NCI-H1417 (cell line): ENCODE measurements around the gene NUP188.

ENCODE experiments used
- DNase-seq, 3 experiments: peaks; one replicate each; lab custom pipeline; 2025; lab: John Stamatoyannopoulos, UW

The NUP188 gene

DNA sequence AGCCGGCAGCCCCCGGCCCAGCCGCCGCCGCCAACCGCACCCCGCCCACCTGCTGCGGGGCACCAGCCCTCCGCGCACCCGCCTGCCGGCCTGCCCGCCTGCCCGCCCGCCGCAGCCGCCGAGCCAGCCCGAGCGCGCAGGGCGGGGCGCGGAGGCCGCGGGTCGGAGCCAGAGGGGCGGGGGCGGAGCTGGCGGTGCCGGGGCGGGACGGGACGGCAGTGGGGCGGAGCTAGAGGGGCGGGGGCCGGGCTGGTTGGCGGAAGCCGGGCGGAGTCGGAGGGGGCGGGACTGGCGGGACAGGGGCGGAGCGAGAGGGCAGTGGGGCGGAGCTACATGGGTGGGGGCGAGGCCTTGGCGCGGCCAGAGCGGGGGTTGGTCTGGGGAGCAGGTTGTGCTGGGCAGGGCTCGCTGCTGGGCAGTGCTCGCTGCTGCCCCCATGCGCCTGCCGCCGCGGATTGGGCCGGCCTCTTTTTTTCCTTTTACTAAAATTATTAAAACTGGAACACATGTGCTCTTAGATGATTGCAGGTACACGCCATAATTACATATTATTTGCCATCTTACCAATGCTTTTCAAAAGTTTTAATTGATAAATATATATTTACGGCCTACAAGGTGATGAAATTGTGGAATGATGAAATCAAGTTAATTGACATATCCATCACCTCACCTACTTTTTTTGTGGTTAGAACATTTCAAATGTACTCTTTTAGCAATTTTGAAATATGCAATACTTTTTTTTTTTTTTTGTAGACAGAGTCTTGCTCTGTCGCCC is 80.9 kb downstream of the NUP188 start, which contains the start of gene SH3GLB2:
Gene SH3GLB2, minus strand, starts transcription at position 140 of the 775 bp plus-strand sequence. CDS start 177 bp downstream, outside the sequence.
- peak; percentile 71 to 94 (median 86) for DNase-seq

DNA sequence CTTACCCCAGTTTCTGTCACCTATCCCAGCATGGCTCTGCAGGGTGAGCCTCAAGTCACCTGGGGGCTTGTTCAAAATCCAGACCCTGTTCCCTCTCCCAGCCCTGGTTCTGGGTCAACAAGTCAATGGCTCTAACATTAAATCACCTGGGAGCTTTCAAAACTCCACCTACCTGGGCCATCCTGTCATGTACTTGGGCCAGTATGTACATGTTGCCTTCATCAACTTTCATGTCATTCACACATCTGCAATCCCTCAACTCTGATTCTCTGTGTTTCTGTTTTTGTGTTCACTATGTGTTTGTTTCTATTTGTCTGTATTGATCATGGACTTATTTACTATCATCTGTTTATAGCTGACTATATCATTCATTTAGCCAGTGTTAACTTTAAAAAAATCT is 82.7 kb downstream of the NUP188 start:
- DNase-seq: no peak

DNA sequence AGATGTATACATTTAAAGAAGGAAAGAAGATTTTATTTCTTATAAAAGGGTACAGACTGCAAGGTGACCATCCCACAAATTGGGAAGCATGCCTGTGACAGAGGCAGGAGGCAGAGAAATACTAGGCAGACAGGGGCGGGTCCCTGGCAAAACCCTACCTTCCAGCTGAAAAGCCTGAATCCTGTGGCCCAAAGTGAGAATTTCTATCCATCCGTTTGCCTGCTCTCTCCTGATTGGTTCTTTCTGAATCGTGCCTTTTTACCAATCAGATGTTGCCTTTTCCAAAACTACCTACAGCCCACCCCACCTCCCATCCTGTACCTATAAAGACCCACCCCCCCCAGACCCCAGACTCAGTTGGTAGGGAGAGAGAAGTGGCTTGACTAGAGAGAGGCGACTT is 84.0 kb downstream of the NUP188 start:
- DNase-seq: no peak

DNA sequence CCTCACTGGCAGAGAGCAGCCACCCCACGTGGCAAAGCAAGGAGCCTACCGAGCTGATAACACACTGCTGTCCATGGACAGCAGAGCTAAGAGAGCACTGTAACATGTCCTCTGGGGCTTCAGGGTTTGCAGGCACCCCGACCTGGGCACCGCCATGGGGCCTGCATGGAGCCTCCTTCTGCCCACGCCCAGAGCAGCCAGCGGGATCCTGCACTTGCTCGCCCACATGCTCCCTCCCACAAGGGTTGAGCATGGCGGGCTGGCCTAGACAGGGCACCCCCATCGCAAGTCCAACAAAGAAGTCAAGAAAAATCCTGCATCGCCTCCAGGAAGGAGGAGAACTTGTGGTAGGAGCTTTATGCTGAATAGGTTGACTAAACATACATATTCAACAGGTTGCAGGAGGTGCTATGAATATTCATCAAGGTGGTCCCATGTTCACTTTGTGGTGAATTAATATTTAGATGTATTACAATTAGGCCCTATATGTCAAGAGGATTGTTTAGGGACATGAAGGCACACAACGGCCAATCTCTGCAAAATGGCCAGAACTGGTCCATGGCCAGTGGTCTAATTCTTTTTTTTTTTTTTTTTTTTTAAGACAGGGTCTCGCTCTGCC is 85.2 kb downstream of the NUP188 start:
- DNase-seq: no peak

DNA sequence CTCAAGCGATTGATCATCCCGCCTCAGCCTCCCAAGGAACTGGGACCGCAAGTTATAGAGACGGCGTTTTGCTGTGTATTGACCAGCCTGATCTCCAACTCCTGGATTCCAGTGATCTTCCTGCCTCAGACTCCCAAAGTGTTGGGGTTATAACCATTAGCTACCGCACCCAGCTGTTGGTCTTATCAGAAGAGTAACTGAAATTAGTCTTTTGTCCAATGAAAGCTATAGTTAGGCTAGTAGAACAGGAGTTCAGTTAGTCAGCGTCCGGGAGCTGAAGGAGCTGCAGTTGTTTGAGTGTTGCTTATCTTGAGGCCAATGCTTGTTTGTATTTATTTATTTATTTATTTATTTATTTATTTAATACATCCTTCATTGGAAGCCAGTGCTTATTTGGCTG is 85.7 kb downstream of the NUP188 start:
- no peak for DNase-seq

DNA sequence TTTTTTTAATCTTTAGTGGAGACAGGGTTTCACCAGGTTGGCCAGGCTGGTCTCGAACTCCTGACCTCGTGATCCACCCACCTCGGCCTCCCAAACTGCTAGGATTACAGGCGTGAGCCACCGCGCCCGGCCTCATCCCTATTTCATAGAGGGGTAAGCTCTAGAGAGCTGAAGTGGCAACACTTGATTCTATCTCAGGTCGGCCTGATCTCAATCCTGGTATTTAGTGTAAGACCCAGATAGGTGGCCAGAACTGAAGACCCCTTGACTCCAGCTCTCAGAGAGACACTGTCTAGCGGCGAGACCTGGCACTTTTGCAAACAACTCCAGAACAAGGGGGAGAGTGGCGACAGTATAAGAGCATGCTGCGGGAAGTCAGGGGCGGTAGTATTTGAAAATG is 88.3 kb downstream of the NUP188 start:
- DNase-seq: peak in 1 of 3 experiments; percentile 34

DNA sequence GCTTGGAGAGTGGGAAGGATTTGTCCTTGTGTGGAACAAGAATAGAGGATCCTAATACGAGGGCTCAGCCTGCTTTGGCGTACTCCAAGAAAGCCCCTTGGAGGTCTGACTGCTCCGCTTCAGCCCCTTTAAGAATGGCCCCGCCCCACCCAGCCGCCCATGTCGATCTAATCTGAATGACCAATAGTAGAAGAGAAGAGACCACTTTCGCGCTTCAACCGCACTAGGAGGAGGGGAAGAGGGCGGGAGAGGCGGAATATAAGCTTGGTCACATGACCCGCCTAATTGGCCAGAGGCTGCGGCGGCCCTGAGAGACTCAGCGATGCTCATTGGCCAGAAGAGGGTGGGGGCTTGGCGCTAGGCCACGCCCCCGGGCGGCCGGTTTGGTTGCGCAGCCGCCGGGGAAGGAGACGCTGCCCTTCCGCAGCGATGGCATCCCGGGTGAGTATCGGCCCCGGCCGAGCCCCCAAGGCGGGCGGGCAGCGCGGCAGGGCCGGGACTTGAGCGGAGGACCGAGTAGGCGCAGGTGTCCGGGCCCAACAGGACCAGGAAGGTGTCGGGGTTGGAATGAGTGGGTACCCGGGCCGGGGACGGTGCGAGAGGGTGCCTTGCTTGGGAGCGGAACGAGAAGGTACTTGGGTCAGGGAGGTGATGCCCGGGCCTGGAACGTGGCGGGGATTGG is 88.9 kb downstream of the NUP188 start, which contains the start of gene MIGA2:
Gene MIGA2, plus strand, starts transcription at position 386 of the 682 bp plus-strand sequence. CDS start 3,969 bp downstream, outside the sequence.
- DNase-seq: peak; percentile 94 to 100 (median 99)

DNA sequence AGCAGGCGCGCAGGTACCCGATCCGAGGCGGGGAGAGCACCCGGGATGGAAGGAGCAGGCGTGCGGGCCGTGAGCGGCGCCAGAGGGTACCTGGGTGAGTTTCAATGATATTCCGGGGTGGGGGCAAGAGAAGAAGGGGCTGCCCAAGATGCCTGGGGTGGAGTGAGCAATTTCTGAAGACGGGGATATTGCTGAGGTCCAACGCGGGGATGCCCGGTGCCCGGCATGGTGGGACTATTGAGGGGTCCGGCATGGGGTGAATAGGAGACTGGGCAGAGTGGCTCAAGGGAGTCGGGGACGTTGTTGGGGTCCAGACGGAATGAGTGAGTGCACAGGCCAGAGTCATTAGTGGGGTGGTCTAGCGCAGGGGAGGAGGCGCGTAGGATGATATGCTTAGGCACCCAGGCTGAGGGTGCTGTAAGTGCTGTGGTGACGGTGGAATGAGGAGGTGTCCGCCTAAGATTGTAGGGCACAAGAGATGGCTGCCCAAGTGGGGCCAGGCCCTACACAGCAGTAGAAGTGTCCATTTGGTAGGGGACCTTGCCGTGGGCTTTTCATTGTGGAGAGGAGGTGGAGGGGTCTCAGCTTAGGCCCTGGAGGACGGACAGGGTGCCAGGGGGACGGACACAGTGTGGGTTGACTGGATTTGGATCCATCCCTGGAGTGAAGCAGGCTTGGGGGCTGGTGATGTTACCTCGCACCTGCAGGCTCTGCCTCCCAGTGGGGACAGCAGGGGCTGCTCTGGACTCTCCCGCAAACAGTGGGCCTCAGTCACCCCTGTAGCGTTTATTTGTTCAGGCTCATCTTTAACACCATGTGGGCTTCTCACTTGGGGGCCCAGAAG is 89.6 kb downstream of the NUP188 start:
- DNase-seq: peak in 1 of 3 experiments; percentile 44

DNA sequence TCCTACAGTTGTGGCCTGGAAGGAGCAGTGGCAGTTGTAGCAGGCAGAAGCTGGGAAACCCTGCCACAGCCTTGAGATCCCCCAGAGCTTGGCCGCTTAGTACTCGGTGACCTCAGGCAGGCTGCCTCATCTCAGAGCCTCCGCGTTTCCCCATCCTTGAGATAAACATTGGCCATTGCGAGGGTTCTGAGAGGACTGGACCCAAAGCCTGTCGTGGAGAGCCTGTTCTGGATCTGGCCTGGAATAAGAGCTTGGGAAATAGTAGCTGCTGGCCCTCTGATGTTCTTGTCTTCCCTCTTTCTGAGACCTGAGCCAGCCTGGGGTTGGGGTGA is 90.2 kb downstream of the NUP188 start:
- no peak for DNase-seq

DNA sequence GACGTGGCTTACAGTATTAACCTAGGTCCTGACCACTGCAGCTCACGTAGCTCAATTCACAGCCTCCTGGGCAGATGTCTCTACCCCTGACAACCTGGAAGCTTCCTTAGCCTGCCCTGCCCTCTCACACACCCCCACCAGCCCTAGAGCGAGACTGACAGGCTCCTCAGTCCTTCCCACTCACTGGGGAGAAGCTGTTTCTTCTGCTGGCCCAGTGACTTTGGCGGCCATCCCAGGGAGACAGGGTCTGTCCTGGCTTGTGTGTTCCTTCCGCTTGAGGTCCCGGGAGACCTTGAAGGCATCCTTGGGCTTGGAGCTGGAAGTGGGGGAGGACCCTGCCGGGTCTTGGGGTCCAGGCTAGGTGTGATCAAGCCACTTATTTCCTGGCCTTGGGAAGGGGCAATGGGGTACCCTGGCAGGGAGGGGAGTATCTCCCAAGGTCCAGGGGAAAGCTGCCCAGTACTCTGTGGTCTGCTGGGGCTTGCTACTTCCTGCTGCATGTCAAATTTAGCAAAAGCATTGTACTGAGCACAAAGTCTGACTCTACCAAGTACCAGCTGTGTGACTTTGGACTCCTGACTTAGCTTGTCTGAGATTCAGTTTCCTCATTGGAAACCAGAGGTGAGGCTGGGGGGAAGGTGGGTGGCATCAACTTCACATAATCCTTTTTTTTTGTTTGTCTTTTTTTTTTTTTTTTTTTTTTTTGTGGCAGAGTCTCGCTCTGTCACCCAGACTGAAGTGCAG is 90.8 kb downstream of the NUP188 start:
- no peak for DNase-seq

DNA sequence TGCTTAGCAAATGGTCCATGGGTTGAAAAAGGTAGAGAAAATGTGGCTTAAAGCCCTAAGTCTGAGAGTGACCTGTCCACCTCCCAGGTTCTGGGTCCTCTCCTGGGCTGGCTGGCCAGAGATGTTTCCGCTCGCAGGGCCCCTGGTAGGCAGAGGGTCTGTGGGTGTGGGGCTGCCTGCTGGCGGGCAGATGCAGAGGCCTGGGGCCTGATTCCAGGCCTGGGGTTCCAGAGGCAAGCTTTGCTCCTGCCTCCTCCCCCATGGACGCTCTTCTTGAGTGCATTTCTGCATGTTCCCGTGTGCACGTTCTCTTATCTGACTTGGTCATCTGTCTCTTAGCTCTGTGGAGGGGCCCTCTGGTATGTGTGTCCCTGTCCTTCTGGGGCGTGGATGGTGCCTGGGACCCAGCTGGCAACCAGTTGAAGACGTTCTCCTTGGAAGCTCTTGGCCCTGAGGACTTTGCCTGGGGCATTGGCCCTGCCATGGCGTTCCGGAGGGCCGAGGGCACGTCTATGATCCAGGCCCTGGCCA is 92.7 kb downstream of the NUP188 start:
- no peak for DNase-seq

DNA sequence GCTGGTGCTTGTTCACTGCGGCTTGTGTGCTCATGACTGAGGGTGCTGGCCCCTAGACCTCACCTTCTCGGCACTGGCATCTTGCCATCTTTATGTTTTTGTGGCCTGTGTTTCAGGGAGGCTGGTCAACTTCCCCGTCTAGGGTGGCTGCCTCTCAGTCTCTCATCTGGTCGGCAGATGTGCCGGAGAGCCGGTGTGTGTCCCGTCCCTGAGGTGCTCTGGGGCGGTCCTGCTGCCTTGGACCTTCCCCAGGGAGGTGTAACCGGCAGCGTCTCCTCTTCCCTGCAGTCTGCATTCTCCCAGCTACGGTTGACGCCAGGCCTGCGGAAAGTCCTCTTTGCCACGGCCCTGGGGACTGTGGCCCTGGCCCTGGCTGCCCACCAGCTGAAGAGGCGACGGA is 94.5 kb downstream of the NUP188 start:
- no peak for DNase-seq

DNA sequence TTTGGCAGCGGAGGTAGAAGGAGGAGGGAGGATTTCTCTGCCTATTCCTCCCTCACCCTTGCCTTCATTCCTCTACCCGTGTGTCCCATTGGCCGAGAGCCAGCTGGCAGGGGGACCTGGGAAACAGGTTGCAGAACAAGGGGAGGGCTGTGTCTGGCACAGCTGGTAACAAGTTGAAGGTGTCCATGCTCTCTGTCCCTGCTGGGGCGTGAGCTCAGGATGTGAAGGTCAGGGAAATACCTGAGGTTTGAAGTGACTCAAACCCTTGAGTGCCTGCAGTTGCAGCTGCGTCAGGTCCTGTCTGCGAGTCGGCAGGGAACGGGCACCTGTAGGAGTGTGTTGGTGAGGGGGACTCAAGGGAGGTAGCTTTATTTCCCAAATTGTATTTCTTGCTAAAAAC is 105.1 kb downstream of the NUP188 start:
- no peak for DNase-seq

DNA sequence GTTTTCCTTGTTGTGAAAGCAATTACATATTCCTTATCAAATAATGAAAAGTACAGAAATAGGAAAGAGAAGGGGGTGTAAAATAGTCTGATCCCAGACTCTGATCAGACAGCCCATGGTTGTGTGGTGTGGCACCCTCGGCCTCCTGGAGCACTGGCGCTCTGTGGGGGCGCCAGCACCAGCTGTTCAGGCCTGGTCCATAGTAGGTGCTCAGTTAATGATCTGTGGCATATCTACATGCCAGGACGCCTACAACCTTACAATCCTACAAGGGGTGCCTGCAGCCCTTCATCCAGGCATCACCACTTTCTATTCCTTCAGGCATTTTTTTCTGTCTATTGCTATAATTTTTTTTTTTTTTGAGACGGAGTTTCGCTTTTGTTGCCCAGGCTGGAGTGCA is 105.5 kb downstream of the NUP188 start:
- DNase-seq: no peak

DNA sequence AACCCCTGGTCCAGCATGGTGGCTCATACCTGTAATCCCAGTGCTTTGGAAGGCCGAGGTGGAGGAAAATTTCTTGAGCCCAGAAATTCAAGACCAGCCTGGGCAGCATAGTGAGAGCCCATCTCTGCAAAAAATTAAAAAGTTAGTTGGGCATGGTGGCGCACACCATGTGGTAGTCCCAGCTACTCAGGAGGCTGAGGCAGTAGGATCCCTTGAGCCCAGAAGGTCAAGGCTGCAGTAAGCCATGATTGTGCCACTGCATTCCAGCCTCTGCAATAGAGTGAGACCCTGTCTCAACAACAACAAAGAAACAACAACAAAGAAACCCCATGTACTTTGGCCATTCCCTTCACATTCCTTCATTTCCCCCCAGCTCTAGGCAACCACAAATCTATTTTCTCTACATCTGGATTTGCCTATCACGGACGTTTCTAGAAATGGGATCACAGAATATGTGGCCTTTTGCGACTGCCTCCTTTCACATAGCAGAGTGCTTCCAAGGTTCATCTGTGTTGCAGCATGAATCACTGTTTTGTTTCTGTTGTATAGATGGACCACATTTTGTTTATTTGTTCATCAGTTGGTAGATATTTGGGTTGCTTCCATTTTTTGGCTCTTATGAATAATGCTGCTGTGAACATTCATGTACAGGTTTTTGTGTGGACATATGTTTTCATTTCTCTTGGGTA is 106.8 kb downstream of the NUP188 start:
- DNase-seq: no peak
